Measurements from ENCODE around the gene ING1.

The ING1 gene

GRCh38 chr13:110767476-110767875 lies 54.0 kb downstream of the ING1 start:
- H3K4me3 ChIP-seq (ENCODE audit: low read depth, low read length), result no peak overlapping the region
- no peak for DNase-seq (ENCODE audit: low read depth)
- in situ Hi-C loops (cut with HindIII; ENCODE audit: low sequenced_read_pairs), result no loop called here
- no peak for TF ChIP-seq CTCF (IDR thresholded peaks at IDR 0.05; ENCODE audit: low read depth, low read length, missing control alignments)

GRCh38 chr13:110769097-110769496 lies 55.6 kb downstream of the ING1 start:
- DNase-seq (ENCODE audit: low read depth), result no peak
- in situ Hi-C loops (cut with HindIII; ENCODE audit: low sequenced_read_pairs), result no loop called here
- TF ChIP-seq CTCF (IDR thresholded peaks at IDR 0.05; ENCODE audit: low read depth, low read length, missing control alignments), result no peak
- H3K4me3 ChIP-seq (ENCODE audit: low read depth, low read length), result no peak overlapping the region

- in situ Hi-C loops (cut with HindIII; ENCODE audit: low sequenced_read_pairs), result no loop called here
- DNase-seq (ENCODE audit: low read depth), result no peak
- H3K4me3 ChIP-seq (ENCODE audit: low read depth, low read length), result no peak overlapping the region
- TF ChIP-seq CTCF (IDR thresholded peaks at IDR 0.05; ENCODE audit: low read depth, low read length, missing control alignments), result no peak
Observed at GRCh38 chr13:110770678-110771077, 57.2 kb downstream of the ING1 start.

- no peak for TF ChIP-seq CTCF (IDR thresholded peaks at IDR 0.05; ENCODE audit: low read depth, low read length, missing control alignments)
- H3K4me3 ChIP-seq (ENCODE audit: low read depth, low read length), result no peak overlapping the region
- no peak for DNase-seq (ENCODE audit: low read depth)
- in situ Hi-C loops (cut with HindIII; ENCODE audit: low sequenced_read_pairs), result no loop called here
Observed at GRCh38 chr13:110771194-110771593, 57.7 kb downstream of the ING1 start.

- H3K4me3 ChIP-seq (ENCODE audit: low read depth, low read length), result no peak overlapping the region
- DNase-seq (ENCODE audit: low read depth), result no peak
- TF ChIP-seq CTCF (IDR thresholded peaks at IDR 0.05; ENCODE audit: low read depth, low read length, missing control alignments), result no peak
- in situ Hi-C loops (cut with HindIII; ENCODE audit: low sequenced_read_pairs), result no loop called here
Observed at GRCh38 chr13:110772091-110772984, 58.8 kb downstream of the ING1 start.
